ENCODE measurements around the gene FAM227A. TPM values are rescaled to one million over a fixed set of nuclear protein-coding genes. Genes with fewer than 3 reads are reported as not detected.

FAM227A gene
- total RNA-seq (under 1 TPM; 0.29 to 0.96 TPM), polyA plus RNA-seq (not detected), total RNA-seq (0.97 to 2.3 (median 1.9) reads per million in 6 experiments)

DNA sequence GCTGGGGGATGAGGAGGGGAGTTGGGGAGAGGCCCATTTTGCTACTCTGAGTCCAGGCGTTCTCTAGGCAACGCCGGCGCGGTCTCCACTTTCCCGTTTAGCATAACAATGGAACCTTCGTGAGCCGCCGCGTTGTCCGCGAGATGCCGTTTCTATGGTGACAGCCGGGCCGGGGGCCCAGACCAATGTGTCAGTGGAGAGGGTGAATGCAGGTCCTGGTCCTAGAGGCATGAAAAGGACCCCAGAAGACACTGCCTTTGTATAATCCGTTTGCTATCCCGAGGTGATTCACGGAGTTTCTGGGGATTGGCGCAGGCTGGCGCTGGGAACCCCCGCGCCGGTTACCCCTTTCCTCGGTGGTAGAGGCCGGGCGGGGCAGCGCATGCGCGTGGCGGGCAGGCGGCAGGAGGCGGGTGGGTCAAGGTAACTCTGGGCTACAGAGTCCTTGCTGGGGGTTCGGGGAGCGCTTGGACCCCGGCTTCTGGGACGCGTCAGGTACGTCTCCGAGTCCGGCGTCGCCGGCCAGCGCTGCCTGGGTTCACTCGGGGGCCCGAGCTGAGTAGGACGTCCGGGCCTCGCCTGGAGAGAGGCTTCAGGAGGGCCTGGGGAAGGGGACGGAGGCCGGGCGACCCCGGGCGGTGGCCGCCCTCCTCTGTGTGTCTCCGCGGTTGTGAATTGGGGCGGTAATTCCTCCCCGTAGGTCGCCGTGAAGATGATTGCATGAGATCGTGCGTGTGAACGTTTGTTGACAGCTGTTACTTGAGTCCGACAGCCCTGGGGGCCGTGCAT is at the start of gene FAM227A, which contains the start of gene CBY1:
Gene FAM227A (minus strand): TSS at position 137 of the 789 bp plus-strand sequence. CDS start 6,224 bp downstream, outside the sequence.
Gene CBY1 (plus strand): TSS at position 383 of the 789 bp plus-strand sequence. CDS start 11,417 bp downstream, outside the sequence.
- Mint-ChIP-seq H3K9me3 (no peaks in the 10 kb centered on the region), H3K4me1 (peaks cover 6 to 23% (median 14%) of the 10 kb centered on the region in 4 donors), H3K4me3 (peak within 1 kb of the TSS; percentile 90 to 99 (median 96)), H3K27me3 (no peaks in the 10 kb centered on the region), H3K27ac (peak within 1 kb of the TSS; percentile 93 to 100 (median 99)), H3K36me3 (peaks cover 0 to 3% (median 0%) of the 10 kb centered on the region in 3 donors)
- DNase-seq (peak; percentile 73 to 98 (median 87)), ATAC-seq (peak; percentile 82 to 83)
- POLR2A ChIA-PET, result interaction anchor here (1.1 to 2.1 kb wide), 5 partner anchors 25 to 76 kb away, joined by 4 to 18 read pairs (median 4); partner anchors contain the start of genes GTPBP1 and TOMM22

DNA sequence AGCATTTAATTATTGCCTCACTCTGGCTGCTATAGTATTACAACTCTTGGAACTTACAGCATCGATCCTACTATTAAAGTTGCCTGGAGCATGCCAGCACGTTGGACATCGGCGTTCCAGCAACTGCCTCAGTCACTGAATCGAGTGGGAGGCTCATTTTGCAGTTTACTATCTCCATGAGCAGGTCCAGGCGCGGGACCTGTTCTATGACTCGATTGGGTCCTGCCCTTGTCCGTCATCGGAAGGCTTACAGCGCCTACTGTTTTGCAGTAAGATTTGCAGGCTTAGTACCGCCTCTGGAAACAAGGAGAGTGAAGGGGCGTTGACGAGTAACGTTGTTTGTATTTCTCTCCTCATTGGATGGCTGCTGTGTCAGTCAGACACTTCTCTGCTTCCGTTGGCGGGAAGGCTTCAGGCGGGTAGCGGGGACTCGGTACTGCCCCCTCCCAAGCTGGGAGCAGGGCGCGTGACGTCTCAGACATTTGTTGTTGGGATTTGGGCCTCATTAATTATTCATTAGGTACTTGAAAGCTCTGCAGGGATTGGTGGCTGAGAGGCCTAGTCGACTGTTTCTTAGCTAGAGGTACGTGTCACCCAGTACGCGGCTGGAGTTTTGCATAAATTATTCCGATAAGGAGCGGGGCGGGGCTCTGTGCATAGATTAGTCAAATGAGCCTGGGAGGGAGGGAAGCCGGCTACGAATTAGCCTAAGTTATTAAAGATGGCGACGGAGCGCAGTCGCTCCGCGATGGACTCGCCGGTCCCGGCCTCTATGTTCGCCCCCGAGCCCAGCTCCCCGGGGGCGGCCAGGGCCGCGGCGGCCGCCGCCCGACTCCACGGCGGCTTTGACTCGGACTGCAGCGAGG is 49.3 kb upstream of the FAM227A start, which contains the start of gene GTPBP1:
Gene GTPBP1 (plus strand): TSS at position 710 of the 866 bp plus-strand sequence. CDS start 12 bp downstream, at position 722.
- H3K4me1 Mint-ChIP-seq, result peaks cover 26 to 66% (median 60%) of the 10 kb centered on the region in 4 donors
- POLR2A ChIA-PET, result interaction anchor here (0.5 to 3.8 kb wide), 21 partner anchors 9 to 614 kb away, joined by 3 to 60 read pairs (median 6); partner anchors contain the start of genes CBX6, CBY1, FAM227A and SUN2
- peak within 1 kb of the TSS; percentile 85 to 95 (median 90) for H3K4me3 Mint-ChIP-seq
- DNase-seq, result peak; percentile 87 to 99 (median 98)
- peaks cover 0 to 1% (median 0%) of the 10 kb centered on the region in 9 donors for H3K9me3 Mint-ChIP-seq
- peaks cover 0 to 3% (median 0%) of the 10 kb centered on the region in 5 donors for H3K27me3 Mint-ChIP-seq
- H3K36me3 Mint-ChIP-seq, result peaks cover 0 to 6% (median 0%) of the 10 kb centered on the region in 3 donors
- H3K27ac Mint-ChIP-seq, result peak within 1 kb of the TSS; percentile 83 to 99 (median 98)
- ATAC-seq, result peak; percentile 78 to 79

DNA sequence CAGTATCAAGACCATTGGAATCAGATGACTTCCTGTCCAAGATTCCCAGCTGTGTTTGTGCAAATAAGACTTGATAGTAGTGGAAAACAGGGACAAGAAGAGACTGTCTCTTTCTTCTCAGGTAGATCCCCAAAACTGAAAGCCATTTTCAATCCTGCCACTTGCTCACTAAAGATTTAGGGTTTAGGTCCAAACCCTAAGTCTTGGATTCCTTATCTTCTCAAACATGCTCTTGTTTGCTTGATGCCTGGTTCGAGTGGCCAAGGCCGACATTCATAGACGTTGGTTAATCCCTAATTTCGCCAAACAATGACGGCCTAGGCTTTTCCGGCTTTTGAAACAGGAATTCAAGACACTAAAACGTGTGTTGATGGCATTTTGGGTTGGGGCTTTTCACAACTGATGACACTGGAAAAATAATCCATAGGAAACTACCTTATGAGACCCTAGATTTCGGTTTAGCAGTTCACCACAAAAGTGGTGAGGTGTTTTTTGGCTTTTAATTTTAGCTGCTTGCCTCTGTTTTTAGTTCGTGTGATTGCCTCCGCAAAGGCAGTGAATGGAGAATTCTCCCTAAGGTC is 48.6 kb upstream of the FAM227A start:
- no peak for DNase-seq
- ATAC-seq, result no peak
- Mint-ChIP-seq H3K27ac (peak overlapping the region; percentile 80 to 99 (median 98)), H3K36me3 (peaks cover 0 to 1% (median 0%) of the 10 kb centered on the region in 3 donors), H3K4me1 (peaks cover 29 to 65% (median 59%) of the 10 kb centered on the region in 4 donors), H3K9me3 (peaks cover 0 to 1% (median 0%) of the 10 kb centered on the region in 9 donors), H3K27me3 (peaks cover 0 to 3% (median 0%) of the 10 kb centered on the region in 5 donors), H3K4me3 (peak overlapping the region; percentile 74 to 91 (median 88))
- POLR2A ChIA-PET, result interaction anchor here (1.1 to 3.8 kb wide), 11 partner anchors 8 to 60 kb away, joined by 4 to 60 read pairs (median 10); partner anchors contain the start of genes SUN2 and TOMM22

DNA sequence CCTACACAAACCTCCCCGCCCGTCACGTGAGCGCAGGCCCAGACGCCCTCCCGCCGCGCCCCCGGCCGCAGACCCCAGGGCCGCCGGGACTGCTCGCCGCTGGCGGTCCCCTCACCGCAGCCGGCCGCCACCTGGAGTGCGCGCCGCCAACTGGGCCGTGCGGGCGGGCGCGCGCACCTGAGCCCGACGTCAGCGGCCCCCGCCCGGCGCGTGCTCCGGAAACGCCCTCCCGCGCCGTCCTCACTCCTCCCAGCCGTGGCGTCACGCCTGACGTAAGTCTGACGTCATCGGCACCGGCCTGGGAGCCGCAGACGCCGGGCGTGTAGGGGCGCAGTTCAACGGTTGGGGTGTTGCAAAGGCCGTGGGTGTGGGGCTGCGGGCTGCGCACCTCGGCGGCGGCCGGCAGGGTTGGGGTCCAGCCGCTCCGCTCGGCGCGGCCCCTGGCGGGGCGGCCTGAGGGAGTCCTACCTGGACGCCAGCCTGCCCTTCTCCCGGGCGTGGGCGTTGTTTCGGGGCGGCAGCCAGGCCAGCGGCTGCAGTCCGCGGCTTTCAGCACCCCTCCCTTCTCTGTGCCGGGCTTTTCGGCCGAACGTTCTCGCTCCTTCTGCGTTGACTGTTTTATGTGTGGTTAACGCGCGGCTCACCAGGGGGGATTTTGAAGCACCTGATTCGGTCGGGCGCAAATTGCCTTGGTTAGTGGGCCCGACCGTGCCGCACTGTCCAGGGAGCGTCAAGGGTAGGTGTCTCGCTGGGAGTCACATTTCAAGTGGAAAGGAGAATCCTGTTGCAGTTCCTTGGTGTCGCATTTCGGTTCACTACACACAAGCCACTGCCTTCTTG is 44.8 kb upstream of the FAM227A start, which contains the start of gene JOSD1:
Gene JOSD1 (minus strand): TSS at position 155 of the 840 bp plus-strand sequence. CDS start 956 bp downstream, outside the sequence.
- POLR2A ChIA-PET, result interaction anchor here (0.7 to 5.3 kb wide), 3 partner anchors 18 to 280 kb away, joined by 7 to 51 read pairs (median 7); partner anchors contain the start of gene TOMM22
- H3K27me3 Mint-ChIP-seq, result peaks cover 0 to 3% (median 0%) of the 10 kb centered on the region in 5 donors
- H3K27ac Mint-ChIP-seq, result peak within 1 kb of the TSS; percentile 98 to 100 (median 100)
- ATAC-seq (peak; percentile 32 to 48), DNase-seq (peak; percentile 96 to 100 (median 99))
- H3K4me3 Mint-ChIP-seq, result peak within 1 kb of the TSS; percentile 92 to 100 (median 94)
- peaks cover 0 to 1% (median 0%) of the 10 kb centered on the region in 9 donors for H3K9me3 Mint-ChIP-seq
- peaks cover 28 to 72% (median 63%) of the 10 kb centered on the region in 4 donors for H3K4me1 Mint-ChIP-seq
- peaks cover 0 to 6% (median 3%) of the 10 kb centered on the region in 3 donors for H3K36me3 Mint-ChIP-seq

DNA sequence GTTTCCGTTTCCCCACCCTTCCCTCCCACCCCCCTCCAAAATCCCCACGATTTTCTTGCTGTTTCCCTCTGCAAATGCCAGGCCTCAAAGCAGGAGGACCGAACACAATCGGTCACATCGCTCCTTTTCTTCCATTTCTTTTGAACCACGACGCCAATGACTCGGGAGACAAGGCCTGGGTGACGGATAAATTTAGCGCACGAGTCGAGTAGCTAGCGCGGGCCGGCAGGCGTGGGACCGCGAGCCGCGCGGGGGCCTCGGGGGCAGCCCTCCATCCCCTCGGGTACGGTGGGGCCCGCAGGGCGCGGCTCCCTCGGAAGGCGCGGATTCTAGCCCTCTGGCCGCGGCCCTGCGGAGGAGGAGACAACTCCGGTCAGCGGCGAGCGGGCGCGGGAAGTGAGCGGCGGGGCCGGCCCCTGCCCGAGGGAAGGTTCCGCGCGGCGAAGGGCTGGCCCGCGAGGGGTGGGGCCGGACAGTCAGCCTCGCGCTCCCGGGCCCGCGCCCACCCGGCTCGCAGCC is 44.1 kb upstream of the FAM227A start:
- POLR2A ChIA-PET, result interaction anchor here (1.0 to 5.3 kb wide), 5 partner anchors 13 to 304 kb away, joined by 3 to 51 read pairs (median 4); partner anchors contain the start of gene TOMM22
- ATAC-seq, result peak; percentile 2 to 19
- Mint-ChIP-seq H3K4me3 (peak overlapping the region; percentile 78 to 100 (median 92)), H3K36me3 (peaks cover 0 to 6% (median 3%) of the 10 kb centered on the region in 3 donors), H3K27ac (peak overlapping the region; percentile 87 to 100 (median 100)), H3K4me1 (peaks cover 28 to 72% (median 64%) of the 10 kb centered on the region in 4 donors), H3K9me3 (peaks cover 0 to 1% (median 0%) of the 10 kb centered on the region in 9 donors), H3K27me3 (peaks cover 0 to 3% (median 0%) of the 10 kb centered on the region in 5 donors)
- DNase-seq, result peak in 3 of 10 donors; percentile 11 to 67 (median 32)

DNA sequence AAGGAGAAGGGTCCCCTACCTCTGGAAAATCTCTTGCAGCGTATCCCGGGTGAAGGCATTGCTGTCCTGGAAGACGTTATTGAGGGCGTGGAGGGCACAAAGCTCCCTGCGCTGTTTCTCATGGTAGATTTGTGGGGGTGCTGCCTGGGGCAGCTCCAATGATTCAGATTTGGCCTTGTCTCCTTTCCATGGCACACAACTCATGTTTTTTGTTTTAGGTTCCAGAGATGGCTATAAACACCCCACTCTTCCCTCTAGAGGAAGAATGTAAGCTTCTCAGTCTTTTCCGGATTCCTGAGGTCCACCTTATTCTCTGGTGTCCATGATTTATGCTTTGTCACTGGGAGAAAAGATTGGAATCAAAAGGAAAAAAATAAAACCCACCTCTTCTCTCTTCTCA is 43.6 kb upstream of the FAM227A start:
- H3K4me3 Mint-ChIP-seq, result peak overlapping the region; percentile 78 to 100 (median 92)
- peaks cover 0 to 3% (median 0%) of the 10 kb centered on the region in 5 donors for H3K27me3 Mint-ChIP-seq
- peaks cover 0 to 1% (median 0%) of the 10 kb centered on the region in 9 donors for H3K9me3 Mint-ChIP-seq
- peaks cover 25 to 72% (median 61%) of the 10 kb centered on the region in 4 donors for H3K4me1 Mint-ChIP-seq
- DNase-seq (peak in 1 of 10 donors; percentile 29), ATAC-seq (no peak)
- peak overlapping the region; percentile 87 to 100 (median 100) for H3K27ac Mint-ChIP-seq
- peaks cover 0 to 10% (median 3%) of the 10 kb centered on the region in 3 donors for H3K36me3 Mint-ChIP-seq
- POLR2A ChIA-PET, result interaction anchor here (0.6 to 5.3 kb wide), 8 partner anchors 9 to 321 kb away, joined by 3 to 51 read pairs (median 4); partner anchors contain the start of genes APOBEC3D and TOMM22

DNA sequence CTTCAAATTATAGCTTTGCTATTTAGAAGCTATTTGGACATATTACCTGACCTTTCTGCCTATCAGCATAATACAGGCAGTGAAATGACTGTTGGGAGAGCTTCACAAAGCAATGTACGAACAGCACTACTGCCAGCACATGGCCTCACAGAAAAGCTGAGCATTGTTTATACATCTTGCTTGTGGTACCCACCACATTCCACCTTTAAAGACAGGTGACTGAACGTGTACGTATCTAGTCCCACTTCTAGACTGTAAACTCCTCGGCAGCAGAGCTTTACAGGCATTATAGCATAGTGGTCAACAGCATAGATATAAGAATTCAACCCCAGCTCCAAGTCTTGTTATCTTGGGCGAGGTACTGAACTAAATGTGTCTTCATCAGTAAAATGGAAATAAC is 43.0 kb upstream of the FAM227A start:
- peak in 1 of 10 donors; percentile 25 for DNase-seq
- Mint-ChIP-seq H3K9me3 (peaks cover 0 to 1% (median 0%) of the 10 kb centered on the region in 9 donors), H3K4me3 (peak overlapping the region; percentile 78 to 100 (median 92)), H3K27ac (peak overlapping the region; percentile 48 to 100 (median 100)), H3K4me1 (peaks cover 25 to 71% (median 59%) of the 10 kb centered on the region in 4 donors), H3K27me3 (peaks cover 0 to 3% (median 0%) of the 10 kb centered on the region in 5 donors), H3K36me3 (peaks cover 0 to 13% (median 3%) of the 10 kb centered on the region in 3 donors)
- POLR2A ChIA-PET, result interaction anchor here (0.6 to 5.3 kb wide), 9 partner anchors 8 to 305 kb away, joined by 3 to 51 read pairs (median 4); partner anchors contain the start of genes CBY1 and TOMM22
- ATAC-seq, result no peak

DNA sequence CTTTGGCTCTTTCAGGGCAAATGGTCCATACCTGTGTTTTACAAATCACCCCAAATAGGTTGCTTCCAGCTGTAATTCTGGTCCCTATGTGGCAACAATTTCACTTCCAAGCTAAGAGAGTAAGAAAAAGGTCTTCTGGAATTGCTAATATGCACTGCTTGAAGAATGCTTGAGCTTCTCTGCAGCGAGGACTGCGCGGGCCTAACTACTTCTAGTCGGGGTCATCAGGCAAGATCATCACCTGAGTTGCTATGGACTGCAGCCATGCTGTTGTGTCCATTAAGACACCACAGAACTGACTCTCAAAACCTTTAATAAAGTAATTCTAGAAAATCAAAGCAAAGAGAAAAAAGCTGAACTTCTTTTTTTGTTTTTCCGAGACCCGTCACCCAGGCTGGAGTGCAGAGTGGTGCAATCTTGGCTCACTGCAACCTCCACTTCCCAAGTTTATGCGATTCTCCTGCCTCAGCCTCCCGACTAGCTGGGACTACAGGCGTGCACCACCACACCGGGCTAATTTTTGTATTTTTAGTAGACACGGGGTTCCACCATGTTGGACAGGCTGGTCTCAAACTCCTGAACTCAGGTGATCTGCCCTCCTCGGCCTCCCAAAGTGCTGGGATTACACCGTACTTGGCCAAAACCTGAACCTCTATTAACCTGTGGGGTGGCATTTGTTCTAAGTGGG is 42.4 kb upstream of the FAM227A start:
- peak overlapping the region; percentile 47 to 100 (median 92) for H3K4me3 Mint-ChIP-seq
- POLR2A ChIA-PET, result interaction anchor here (0.6 to 5.3 kb wide), 5 partner anchors 16 to 449 kb away, joined by 4 to 51 read pairs (median 6); partner anchors contain the start of genes CBY1 and TOMM22
- H3K27me3 Mint-ChIP-seq, result peaks cover 0 to 3% (median 0%) of the 10 kb centered on the region in 5 donors
- peak overlapping the region; percentile 48 to 100 (median 100) for H3K27ac Mint-ChIP-seq
- peaks cover 0 to 13% (median 3%) of the 10 kb centered on the region in 3 donors for H3K36me3 Mint-ChIP-seq
- ATAC-seq (no peak), DNase-seq (no peak)
- peaks cover 0 to 1% (median 0%) of the 10 kb centered on the region in 9 donors for H3K9me3 Mint-ChIP-seq
- H3K4me1 Mint-ChIP-seq, result peaks cover 27 to 72% (median 61%) of the 10 kb centered on the region in 4 donors

DNA sequence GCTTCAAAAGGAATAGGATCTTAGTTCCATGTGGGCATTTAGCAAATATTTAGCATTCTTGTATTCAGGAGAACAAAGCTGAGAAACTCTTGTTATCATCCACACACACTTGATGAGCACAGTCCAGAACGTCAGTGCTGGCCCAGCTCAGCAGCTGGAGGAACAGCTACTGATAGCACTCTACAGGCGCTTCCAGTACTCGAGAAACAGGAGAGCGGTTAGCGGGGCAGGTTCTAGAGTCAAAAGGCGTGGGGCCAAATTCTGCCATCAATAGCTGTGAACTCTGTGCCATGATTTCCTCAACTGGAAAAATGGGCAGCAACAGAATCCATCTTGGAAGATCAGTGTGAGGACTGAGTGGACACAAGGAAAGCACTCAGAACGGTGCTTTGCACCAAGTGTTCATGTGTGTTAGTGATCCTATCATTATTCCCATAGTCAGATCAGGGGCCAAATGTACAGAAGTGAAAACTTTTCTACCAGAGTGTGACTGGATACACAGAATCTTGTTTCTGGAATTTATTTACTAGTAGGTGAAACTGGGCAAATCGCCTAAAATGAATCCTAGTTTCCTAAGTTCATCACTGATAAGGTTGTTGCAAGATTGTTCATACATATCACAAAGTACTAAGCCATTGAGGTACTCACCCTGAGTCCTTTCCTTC is 41.4 kb upstream of the FAM227A start:
- peaks cover 0 to 1% (median 0%) of the 10 kb centered on the region in 9 donors for H3K9me3 Mint-ChIP-seq
- peaks cover 32 to 77% (median 68%) of the 10 kb centered on the region in 4 donors for H3K4me1 Mint-ChIP-seq
- peaks cover 0 to 3% (median 0%) of the 10 kb centered on the region in 5 donors for H3K27me3 Mint-ChIP-seq
- POLR2A ChIA-PET, result interaction anchor here (1.4 to 5.3 kb wide), 3 partner anchors 15 to 54 kb away, joined by 4 to 51 read pairs (median 6); partner anchors contain the start of genes CBY1 and TOMM22
- DNase-seq (no peak), ATAC-seq (no peak)
- peaks cover 0 to 16% (median 3%) of the 10 kb centered on the region in 3 donors for H3K36me3 Mint-ChIP-seq
- H3K27ac Mint-ChIP-seq, result peak overlapping the region; percentile 73 to 100 (median 94)
- peak overlapping the region in 8 of 10 donors; percentile 6 to 95 (median 46) for H3K4me3 Mint-ChIP-seq
